Vagina (tissue), 2 donors: ENCODE results near the gene WASHC4. TPM values are rescaled to one million over a fixed set of nuclear protein-coding genes. Genes with fewer than 3 reads are reported as not detected.

Source experiments
- DNase-seq, 2 donors: peaks; one replicate each; pipeline ENCODE4 v3.0.0-alpha.2; 2017; ENCODE audit errors: extremely low spot score in 2 of 2
- H3K27ac ChIP-seq: fragments of 200-600 bp; sonication (generic); one replicate; pipeline ENCODE4 v1.5.1; 2019
- H3K27me3 ChIP-seq: fragments of 200-600 bp; sonication (generic); one replicate; pipeline ENCODE4 v1.5.1; 2019
- H3K36me3 ChIP-seq, 2 donors: fragments of 200-600 bp; sonication (generic); one replicate each; pipeline ENCODE4 v1.5.1; 2017 to 2019
- H3K4me1 ChIP-seq: fragments of 200-600 bp; sonication (generic); one replicate; pipeline ENCODE4 v1.5.1; 2019
- H3K4me3 ChIP-seq, 2 donors: fragments of 200-600 bp; sonication (generic); 1 replicate in 1 of 2; 2 replicates in 1 of 2; pipeline ENCODE4 v1.5.1; 2016 to 2019
- H3K9me3 ChIP-seq: fragments of 200-600 bp; sonication (generic); one replicate; pipeline ENCODE4 v1.5.1; 2019
- POLR2A ChIP-seq, 2 donors: fragments of 450-650 bp; IDR thresholded peaks; one replicate each; pipeline ENCODE4 v1.6.1; 2017; ENCODE audit warnings: antibody characterized with exemption in 2 of 2, mild to moderate bottlenecking in 2 of 2, moderate library complexity in 2 of 2
- POLR2AphosphoS5 ChIP-seq, 2 donors: sonication (generic); formaldehyde crosslinking; IDR thresholded peaks; one replicate each; pipeline ENCODE4 v1.9.0; 2017; ENCODE audit warnings: antibody characterized with exemption in 2 of 2, mild to moderate bottlenecking in 2 of 2, low read depth in 1 of 2; ENCODE audit not compliant: insufficient read depth in 1 of 2
- intact Hi-C: fragments of 100-400 bp; cut with DNase I; formaldehyde crosslinking; loops from one replicate; pipeline ENCODE4 v1.15.1; 2023
- total RNA-seq: library from RNA; depleted of rRNA; stranded (reverse); fragments of >200 nt; gene quantifications from one replicate; pipeline ENCODE4 v1.2.3, GENCODE V29; 2016
- TF ChIP-seq, protein P1 (sequence below), 3 experiments: fragments of 450-650 bp in 2 of 3; fragments of 200-600 bp in 1 of 3; sonication (generic) in 1 of 3; IDR thresholded peaks; one replicate each; pipeline ENCODE4 v1.5.1; 2017 to 2019; ENCODE audit warnings: antibody characterized with exemption in 3 of 3, mild to moderate bottlenecking in 2 of 3, moderate library complexity in 2 of 3

WASHC4 gene
- total RNA-seq, 1 donor from 2014 or later: 51.1 TPM

- no peak for TF ChIP-seq POLR2A (IDR thresholded peaks at IDR 0.05)
- TF ChIP-seq, protein P1, sequence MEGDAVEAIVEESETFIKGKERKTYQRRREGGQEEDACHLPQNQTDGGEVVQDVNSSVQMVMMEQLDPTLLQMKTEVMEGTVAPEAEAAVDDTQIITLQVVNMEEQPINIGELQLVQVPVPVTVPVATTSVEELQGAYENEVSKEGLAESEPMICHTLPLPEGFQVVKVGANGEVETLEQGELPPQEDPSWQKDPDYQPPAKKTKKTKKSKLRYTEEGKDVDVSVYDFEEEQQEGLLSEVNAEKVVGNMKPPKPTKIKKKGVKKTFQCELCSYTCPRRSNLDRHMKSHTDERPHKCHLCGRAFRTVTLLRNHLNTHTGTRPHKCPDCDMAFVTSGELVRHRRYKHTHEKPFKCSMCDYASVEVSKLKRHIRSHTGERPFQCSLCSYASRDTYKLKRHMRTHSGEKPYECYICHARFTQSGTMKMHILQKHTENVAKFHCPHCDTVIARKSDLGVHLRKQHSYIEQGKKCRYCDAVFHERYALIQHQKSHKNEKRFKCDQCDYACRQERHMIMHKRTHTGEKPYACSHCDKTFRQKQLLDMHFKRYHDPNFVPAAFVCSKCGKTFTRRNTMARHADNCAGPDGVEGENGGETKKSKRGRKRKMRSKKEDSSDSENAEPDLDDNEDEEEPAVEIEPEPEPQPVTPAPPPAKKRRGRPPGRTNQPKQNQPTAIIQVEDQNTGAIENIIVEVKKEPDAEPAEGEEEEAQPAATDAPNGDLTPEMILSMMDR (IDR thresholded peaks at IDR 0.05): no peak
- no peak for TF ChIP-seq POLR2AphosphoS5 (IDR thresholded peaks at IDR 0.05; ENCODE audit: insufficient read depth in 1 of 2, low read depth in 1 of 2)
- H3K27me3 ChIP-seq: no peaks in the 10 kb centered on the region
- H3K4me3 ChIP-seq: no peak overlapping the region
- DNase-seq: no peak
- no peaks in the 10 kb centered on the region for H3K9me3 ChIP-seq
- H3K4me1 ChIP-seq: peaks cover 42% of the 10 kb centered on the region
- intact Hi-C loops: no loop called here
- no peak overlapping the region for H3K27ac ChIP-seq
- H3K36me3 ChIP-seq: peaks cover 0 to 39% of the 10 kb centered on the region in 2 donors
These were observed 5.6 kb downstream of the WASHC4 start for GRCh38 chr12:105113094-105113493.

GRCh38 chr12:105116969-105117368, 9.4 kb downstream of the WASHC4 start:
- Histone ChIP-seq H3K27ac (no peak overlapping the region), H3K36me3 (peaks cover 0 to 63% of the 10 kb centered on the region in 2 donors), H3K4me1 (peaks cover 10% of the 10 kb centered on the region), H3K9me3 (no peaks in the 10 kb centered on the region), H3K4me3 (no peak overlapping the region), H3K27me3 (no peaks in the 10 kb centered on the region)
- no peak for DNase-seq
- intact Hi-C loops: no loop called here
- TF ChIP-seq, protein P1 (IDR thresholded peaks at IDR 0.05): no peak
- TF ChIP-seq POLR2A (IDR thresholded peaks at IDR 0.05) (no peak), POLR2AphosphoS5 (IDR thresholded peaks at IDR 0.05; ENCODE audit: insufficient read depth in 1 of 2, low read depth in 1 of 2) (no peak)

GRCh38 chr12:105120551-105120950, 13.0 kb downstream of the WASHC4 start:
- no peaks in the 10 kb centered on the region for H3K27me3 ChIP-seq
- DNase-seq: no peak
- intact Hi-C loops: no loop called here
- H3K27ac ChIP-seq: no peak overlapping the region
- TF ChIP-seq POLR2A (IDR thresholded peaks at IDR 0.05) (no peak), POLR2AphosphoS5 (IDR thresholded peaks at IDR 0.05; ENCODE audit: insufficient read depth in 1 of 2, low read depth in 1 of 2) (no peak)
- TF ChIP-seq, protein P1 (IDR thresholded peaks at IDR 0.05): no peak
- H3K9me3 ChIP-seq: no peaks in the 10 kb centered on the region
- peaks cover 0 to 84% of the 10 kb centered on the region in 2 donors for H3K36me3 ChIP-seq
- H3K4me1 ChIP-seq: no peaks in the 10 kb centered on the region
- H3K4me3 ChIP-seq: no peak overlapping the region

DNA sequence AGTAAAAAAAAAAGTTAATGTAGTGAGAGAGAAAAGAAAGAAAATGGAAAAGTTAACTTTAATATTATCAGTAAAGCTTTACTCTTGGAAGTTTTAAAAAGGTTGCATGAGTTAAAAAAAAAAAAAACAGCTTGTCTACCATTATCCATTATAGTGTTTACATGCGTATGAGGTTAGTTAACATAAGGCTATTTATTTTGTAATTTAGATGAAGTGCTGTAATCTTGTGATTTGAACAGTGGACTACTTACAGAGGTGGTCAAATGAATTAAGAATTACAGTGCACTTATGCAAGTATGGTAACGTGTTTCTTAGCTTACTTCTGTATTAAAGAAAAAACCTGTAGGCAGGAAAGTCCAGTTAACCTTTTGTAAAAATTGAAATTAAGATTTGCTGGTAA, 30.7 kb downstream of the WASHC4 start:
- Histone ChIP-seq H3K36me3 (peaks cover 0 to 41% of the 10 kb centered on the region in 2 donors), H3K27ac (no peak overlapping the region), H3K9me3 (no peaks in the 10 kb centered on the region), H3K4me3 (no peak overlapping the region), H3K27me3 (no peaks in the 10 kb centered on the region), H3K4me1 (no peaks in the 10 kb centered on the region)
- intact Hi-C loops: no loop called here
- no peak for DNase-seq
- TF ChIP-seq, protein P1 (IDR thresholded peaks at IDR 0.05): no peak
- no peak for TF ChIP-seq POLR2AphosphoS5 (IDR thresholded peaks at IDR 0.05; ENCODE audit: insufficient read depth in 1 of 2, low read depth in 1 of 2)
- TF ChIP-seq POLR2A (IDR thresholded peaks at IDR 0.05): no peak

GRCh38 chr12:105141320-105141922, 33.9 kb downstream of the WASHC4 start:
- H3K36me3 ChIP-seq: peaks cover 0 to 39% of the 10 kb centered on the region in 2 donors
- no peak for TF ChIP-seq POLR2AphosphoS5 (IDR thresholded peaks at IDR 0.05; ENCODE audit: insufficient read depth in 1 of 2, low read depth in 1 of 2)
- TF ChIP-seq, protein P1 (IDR thresholded peaks at IDR 0.05): no peak
- TF ChIP-seq POLR2A (IDR thresholded peaks at IDR 0.05): no peak
- no peak for DNase-seq
- H3K9me3 ChIP-seq: no peaks in the 10 kb centered on the region
- intact Hi-C loops: no loop called here
- H3K27me3 ChIP-seq: no peaks in the 10 kb centered on the region
- H3K27ac ChIP-seq: no peak overlapping the region
- H3K4me3 ChIP-seq: no peak overlapping the region
- H3K4me1 ChIP-seq: no peaks in the 10 kb centered on the region
